Osteoblast (primary cell): ENCODE measurements around the gene ENOX2. TPM values are rescaled to one million over a fixed set of nuclear protein-coding genes. Genes with fewer than 3 reads are reported as not detected.

Source experiments
- DNase-seq: peaks from one replicate; pipeline ENCODE4 v3.0.0; 2011; ENCODE audit warnings: low spot score, mixed read lengths; ENCODE audit not compliant: insufficient read length; ENCODE audit errors: missing footprints
- H2AFZ ChIP-seq: 2 replicates; pipeline ENCODE4 v1.6.0; 2011; ENCODE audit warnings: mild to moderate bottlenecking, low read length
- H3K27ac ChIP-seq: 2 replicates; pipeline ENCODE4 v1.5.1; 2011; ENCODE audit warnings: mild to moderate bottlenecking, low read depth, low read length, moderate library complexity
- H3K27me3 ChIP-seq: 2 replicates; pipeline ENCODE4 v1.6.0; 2012; ENCODE audit warnings: mild to moderate bottlenecking, control low read depth, inconsistent platforms, low read length, moderate library complexity; ENCODE audit not compliant: insufficient read depth
- H3K36me3 ChIP-seq: 2 replicates; pipeline ENCODE4 v1.5.1; 2011; ENCODE audit warnings: mild to moderate bottlenecking, low read length, control low read depth, moderate library complexity; ENCODE audit not compliant: insufficient read depth
- H3K4me1 ChIP-seq: 2 replicates; pipeline ENCODE4 v1.5.1; 2011; ENCODE audit warnings: mild to moderate bottlenecking, low read length, control low read depth, moderate library complexity; ENCODE audit not compliant: insufficient read depth
- H3K4me2 ChIP-seq: 2 replicates; pipeline ENCODE4 v1.6.0; 2011; ENCODE audit warnings: mild to moderate bottlenecking, low read length; ENCODE audit not compliant: insufficient read depth
- H3K4me3 ChIP-seq: fragments of 200-600 bp; sonication (generic); 3 replicates; pipeline ENCODE4 v1.5.1; 2012; ENCODE audit warnings: mild to moderate bottlenecking, low read length, inconsistent platforms; ENCODE audit not compliant: insufficient read depth
- H3K79me2 ChIP-seq: 2 replicates; pipeline ENCODE4 v1.6.0; 2012; ENCODE audit warnings: mild to moderate bottlenecking, low read length, control low read depth, inconsistent platforms; ENCODE audit not compliant: insufficient read depth
- H3K9me3 ChIP-seq: 2 replicates; pipeline ENCODE4 v1.5.1; 2011; ENCODE audit warnings: low read depth, low read length, control low read depth
- H4K20me1 ChIP-seq: 2 replicates; pipeline ENCODE4 v1.6.0; 2012; ENCODE audit warnings: mild to moderate bottlenecking, low read length, control low read depth; ENCODE audit not compliant: insufficient read depth
- total RNA-seq: library from RNA; depleted of rRNA; stranded (reverse); fragments of >200 nt; gene quantifications from 2 replicates; pipeline ENCODE4 v1.2.3, GENCODE V29; 2012
- TF ChIP-seq, protein P1 (sequence below): IDR thresholded peaks from 2 replicates; pipeline ENCODE4 v1.5.1; 2011; ENCODE audit warnings: mild to moderate bottlenecking, low read depth, low read length, moderate library complexity; ENCODE audit errors: extremely low read depth

ENOX2 gene
- total RNA-seq, 1 donor, result 8.0 TPM

DNA sequence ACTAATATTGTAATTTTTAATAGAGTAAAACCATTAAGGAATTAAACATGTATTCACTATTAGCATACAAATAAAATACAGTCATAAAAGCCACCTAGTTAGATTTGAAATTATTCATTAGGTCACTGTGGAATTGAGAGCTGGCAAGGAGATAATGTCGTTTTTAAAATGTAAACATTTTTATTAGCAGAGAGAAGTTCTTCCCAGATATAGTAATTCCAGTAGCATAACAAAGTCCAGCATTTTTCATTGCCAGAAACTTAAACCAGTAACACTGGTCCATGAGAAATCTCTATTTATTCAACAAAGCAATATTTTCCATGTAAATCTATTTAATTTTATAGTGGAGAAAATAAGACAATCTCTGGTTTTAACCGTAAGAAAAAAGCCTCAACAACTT lies 17.5 kb downstream of the ENOX2 start:
- no peak overlapping the region for H3K4me2 ChIP-seq
- H3K4me3 ChIP-seq, result no peak overlapping the region
- no peak for DNase-seq
- TF ChIP-seq, protein P1, sequence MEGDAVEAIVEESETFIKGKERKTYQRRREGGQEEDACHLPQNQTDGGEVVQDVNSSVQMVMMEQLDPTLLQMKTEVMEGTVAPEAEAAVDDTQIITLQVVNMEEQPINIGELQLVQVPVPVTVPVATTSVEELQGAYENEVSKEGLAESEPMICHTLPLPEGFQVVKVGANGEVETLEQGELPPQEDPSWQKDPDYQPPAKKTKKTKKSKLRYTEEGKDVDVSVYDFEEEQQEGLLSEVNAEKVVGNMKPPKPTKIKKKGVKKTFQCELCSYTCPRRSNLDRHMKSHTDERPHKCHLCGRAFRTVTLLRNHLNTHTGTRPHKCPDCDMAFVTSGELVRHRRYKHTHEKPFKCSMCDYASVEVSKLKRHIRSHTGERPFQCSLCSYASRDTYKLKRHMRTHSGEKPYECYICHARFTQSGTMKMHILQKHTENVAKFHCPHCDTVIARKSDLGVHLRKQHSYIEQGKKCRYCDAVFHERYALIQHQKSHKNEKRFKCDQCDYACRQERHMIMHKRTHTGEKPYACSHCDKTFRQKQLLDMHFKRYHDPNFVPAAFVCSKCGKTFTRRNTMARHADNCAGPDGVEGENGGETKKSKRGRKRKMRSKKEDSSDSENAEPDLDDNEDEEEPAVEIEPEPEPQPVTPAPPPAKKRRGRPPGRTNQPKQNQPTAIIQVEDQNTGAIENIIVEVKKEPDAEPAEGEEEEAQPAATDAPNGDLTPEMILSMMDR, result no peak
- H3K79me2 ChIP-seq, result no peaks in the 10 kb centered on the region
- peaks cover 2% of the 10 kb centered on the region for H3K4me1 ChIP-seq
- no peaks in the 10 kb centered on the region for H3K36me3 ChIP-seq
- no peak overlapping the region for H3K27ac ChIP-seq
- H3K27me3 ChIP-seq, result no peaks in the 10 kb centered on the region
- H2AFZ ChIP-seq, result no peak overlapping the region
- H4K20me1 ChIP-seq, result no peaks in the 10 kb centered on the region
- no peaks in the 10 kb centered on the region for H3K9me3 ChIP-seq

- Histone ChIP-seq H3K27me3 (no peaks in the 10 kb centered on the region), H3K36me3 (no peaks in the 10 kb centered on the region), H3K9me3 (no peaks in the 10 kb centered on the region), H3K27ac (no peak overlapping the region), H2AFZ (no peak overlapping the region), H4K20me1 (no peaks in the 10 kb centered on the region), H3K4me2 (no peak overlapping the region), H3K79me2 (no peaks in the 10 kb centered on the region), H3K4me1 (peaks cover 6% of the 10 kb centered on the region), H3K4me3 (no peak overlapping the region)
- no peak for DNase-seq
- TF ChIP-seq, protein P1, result no peak
Observed at GRCh38 chrX:130884627-130885026, 18.4 kb downstream of the ENOX2 start.

DNA sequence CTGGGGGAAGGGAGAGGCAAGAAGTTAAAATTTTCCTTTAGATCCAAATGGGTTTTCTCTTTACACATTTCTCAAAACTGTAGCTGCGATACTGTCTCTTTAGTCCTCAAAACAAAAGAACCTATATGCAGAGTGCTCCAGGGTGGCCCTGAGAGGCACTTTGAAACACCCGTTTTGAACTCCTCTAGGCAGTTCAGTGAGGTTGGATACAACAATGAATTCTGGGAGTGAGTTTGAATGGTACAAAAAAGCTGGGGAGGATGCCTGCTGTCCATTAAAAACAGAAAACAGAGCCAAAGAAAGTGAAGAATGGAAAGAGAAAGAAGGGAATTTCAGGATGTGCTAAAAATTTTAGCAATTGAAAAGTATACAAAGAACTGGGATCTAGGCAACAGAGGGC lies 23.1 kb downstream of the ENOX2 start:
- TF ChIP-seq, protein P1, result no peak
- Histone ChIP-seq H3K4me3 (no peak overlapping the region), H3K36me3 (no peaks in the 10 kb centered on the region), H3K27me3 (peaks cover 4% of the 10 kb centered on the region), H3K27ac (no peak overlapping the region), H3K4me1 (peaks cover 9% of the 10 kb centered on the region), H2AFZ (no peak overlapping the region), H3K79me2 (no peaks in the 10 kb centered on the region), H3K9me3 (no peaks in the 10 kb centered on the region), H4K20me1 (no peaks in the 10 kb centered on the region), H3K4me2 (no peak overlapping the region)
- no peak for DNase-seq

GRCh38 chrX:130878350-130879341 lies 24.4 kb downstream of the ENOX2 start:
- H3K36me3 ChIP-seq, result no peaks in the 10 kb centered on the region
- peaks cover 9% of the 10 kb centered on the region for H3K4me1 ChIP-seq
- H3K27me3 ChIP-seq, result peaks cover 4% of the 10 kb centered on the region
- H2AFZ ChIP-seq, result no peak overlapping the region
- H4K20me1 ChIP-seq, result no peaks in the 10 kb centered on the region
- H3K9me3 ChIP-seq, result no peaks in the 10 kb centered on the region
- peak overlapping the region; percentile 19 for H3K4me2 ChIP-seq
- TF ChIP-seq, protein P1, result no peak
- no peak for DNase-seq
- H3K4me3 ChIP-seq, result no peak overlapping the region
- H3K79me2 ChIP-seq, result no peaks in the 10 kb centered on the region
- no peak overlapping the region for H3K27ac ChIP-seq
